ENCODE results near the gene RBP3. TPM values are rescaled to one million over a fixed set of nuclear protein-coding genes. Genes with fewer than 3 reads are reported as not detected.

The RBP3 gene
- total and polyA plus RNA-seq, 9 donors = not detected

- H3K4me3 ChIP-seq = no peak overlapping the region
- H3K27me3 ChIP-seq = no peaks in the 10 kb centered on the region
- no peaks in the 10 kb centered on the region for H3K9me3 ChIP-seq
- WGBS, 3 donors = 73 to 82% (median 74%) methylated on average over 5 of the region's 5 CpGs
- no peaks in the 10 kb centered on the region for H3K36me3 ChIP-seq
- TF ChIP-seq POLR2A (IDR thresholded peaks at IDR 0.05) (no peak), EP300 (IDR thresholded peaks at IDR 0.05) (no peak)
- TF ChIP-seq, protein P1, sequence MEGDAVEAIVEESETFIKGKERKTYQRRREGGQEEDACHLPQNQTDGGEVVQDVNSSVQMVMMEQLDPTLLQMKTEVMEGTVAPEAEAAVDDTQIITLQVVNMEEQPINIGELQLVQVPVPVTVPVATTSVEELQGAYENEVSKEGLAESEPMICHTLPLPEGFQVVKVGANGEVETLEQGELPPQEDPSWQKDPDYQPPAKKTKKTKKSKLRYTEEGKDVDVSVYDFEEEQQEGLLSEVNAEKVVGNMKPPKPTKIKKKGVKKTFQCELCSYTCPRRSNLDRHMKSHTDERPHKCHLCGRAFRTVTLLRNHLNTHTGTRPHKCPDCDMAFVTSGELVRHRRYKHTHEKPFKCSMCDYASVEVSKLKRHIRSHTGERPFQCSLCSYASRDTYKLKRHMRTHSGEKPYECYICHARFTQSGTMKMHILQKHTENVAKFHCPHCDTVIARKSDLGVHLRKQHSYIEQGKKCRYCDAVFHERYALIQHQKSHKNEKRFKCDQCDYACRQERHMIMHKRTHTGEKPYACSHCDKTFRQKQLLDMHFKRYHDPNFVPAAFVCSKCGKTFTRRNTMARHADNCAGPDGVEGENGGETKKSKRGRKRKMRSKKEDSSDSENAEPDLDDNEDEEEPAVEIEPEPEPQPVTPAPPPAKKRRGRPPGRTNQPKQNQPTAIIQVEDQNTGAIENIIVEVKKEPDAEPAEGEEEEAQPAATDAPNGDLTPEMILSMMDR (IDR thresholded peaks at IDR 0.05) = no peak
- intact Hi-C loops (cut with DNase I) = no loop called here
- no peaks in the 10 kb centered on the region for H3K4me1 ChIP-seq (ENCODE audit: insufficient read depth)
- peak in 1 of 5 donors; percentile 8 for DNase-seq
- H3K27ac ChIP-seq = no peak overlapping the region
Observed at GRCh38 chr10:47326306-47326926, 21.7 kb upstream of the RBP3 start.

DNA sequence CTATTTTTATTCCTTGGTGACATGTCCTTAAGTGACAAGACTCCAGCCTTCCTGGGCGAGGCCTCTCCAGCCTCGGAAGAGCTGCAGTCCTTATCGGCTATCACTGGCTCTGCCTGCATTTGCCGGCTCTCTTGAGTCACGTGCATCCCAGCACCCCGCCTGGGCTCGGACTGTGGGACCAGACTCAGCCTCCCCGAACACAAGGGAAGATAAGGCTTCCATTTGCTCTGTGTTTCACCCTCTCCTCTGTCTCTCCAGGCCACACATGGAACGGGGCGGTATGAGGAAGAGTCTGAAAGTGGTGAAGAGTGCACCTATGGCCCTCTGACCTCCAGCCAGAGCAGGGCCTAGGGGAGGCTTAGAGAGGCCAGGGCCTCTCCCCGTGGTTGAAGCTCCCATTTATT lies 21.2 kb upstream of the RBP3 start:
- H3K27ac ChIP-seq = no peak overlapping the region
- H3K4me1 ChIP-seq (ENCODE audit: insufficient read depth) = no peaks in the 10 kb centered on the region
- H3K36me3 ChIP-seq = no peaks in the 10 kb centered on the region
- H3K9me3 ChIP-seq = no peaks in the 10 kb centered on the region
- TF ChIP-seq EP300 (IDR thresholded peaks at IDR 0.05) (no peak), POLR2A (IDR thresholded peaks at IDR 0.05) (no peak)
- TF ChIP-seq, protein P1 (IDR thresholded peaks at IDR 0.05) = no peak
- H3K4me3 ChIP-seq = no peak overlapping the region
- peak in 1 of 5 donors; percentile 18 for DNase-seq
- intact Hi-C loops (cut with DNase I) = no loop called here
- 77 to 78% (median 77%) methylated on average over 11 of the region's 11 CpGs for WGBS, 3 donors
- H3K27me3 ChIP-seq = no peaks in the 10 kb centered on the region

GRCh38 chr10:47329855-47330254 lies 18.3 kb upstream of the RBP3 start:
- Histone ChIP-seq H3K27me3 (no peaks in the 10 kb centered on the region), H3K4me3 (no peak overlapping the region), H3K36me3 (no peaks in the 10 kb centered on the region), H3K4me1 (ENCODE audit: insufficient read depth) (no peaks in the 10 kb centered on the region), H3K27ac (no peak overlapping the region), H3K9me3 (no peaks in the 10 kb centered on the region)
- peak in 1 of 5 donors; percentile 13 for DNase-seq
- intact Hi-C loops (cut with DNase I) = no loop called here
- 87 to 98% (median 91%) methylated on average over 4 of the region's 4 CpGs for WGBS, 3 donors
- TF ChIP-seq, protein P1 (IDR thresholded peaks at IDR 0.05) = no peak
- TF ChIP-seq EP300 (IDR thresholded peaks at IDR 0.05) = no peak
- TF ChIP-seq POLR2A (IDR thresholded peaks at IDR 0.05) = no peak

DNA sequence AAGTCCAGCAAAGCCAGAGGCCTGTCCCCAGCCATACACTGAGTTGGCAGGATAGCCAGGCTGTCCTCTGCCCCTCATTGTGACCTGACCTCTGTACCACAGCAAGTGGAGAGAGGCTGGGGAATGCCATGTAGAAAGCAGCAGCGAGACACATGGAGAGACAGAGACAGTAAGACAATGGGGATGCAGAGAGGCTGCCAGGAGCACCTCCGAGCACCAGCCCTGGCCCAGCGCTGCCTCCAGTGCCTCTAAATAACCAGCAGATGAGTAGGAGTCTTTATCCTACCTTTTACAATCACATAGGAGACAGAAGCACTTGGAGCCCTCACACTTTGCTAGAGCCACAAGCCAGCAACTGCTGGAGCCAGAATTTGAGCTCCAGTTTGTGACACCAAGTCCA lies 17.8 kb upstream of the RBP3 start:
- 86 to 89% (median 89%) methylated on average over 3 of the region's 3 CpGs for WGBS, 3 donors
- Histone ChIP-seq H3K27me3 (no peaks in the 10 kb centered on the region), H3K4me3 (no peak overlapping the region), H3K9me3 (no peaks in the 10 kb centered on the region), H3K27ac (no peak overlapping the region), H3K36me3 (no peaks in the 10 kb centered on the region), H3K4me1 (ENCODE audit: insufficient read depth) (no peaks in the 10 kb centered on the region)
- intact Hi-C loops (cut with DNase I) = no loop called here
- no peak for TF ChIP-seq EP300 (IDR thresholded peaks at IDR 0.05)
- no peak for TF ChIP-seq POLR2A (IDR thresholded peaks at IDR 0.05)
- TF ChIP-seq, protein P1 (IDR thresholded peaks at IDR 0.05) = no peak
- peak in 1 of 5 donors; percentile 9 for DNase-seq

All from ovary (tissue), 9 donors.